Effector memory CD8-positive, alpha-beta T cell (primary cell): ENCODE data around the gene CCM2L.

Source experiments
- ATAC-seq: fragments of 150-1000 bp; cut with Tn5 transposase; replicated peaks from 2 replicates; pipeline ENCODE4 v1.10.0; 2021; ENCODE audit warnings: mild to moderate bottlenecking, moderate library complexity
- DNase-seq, 3 experiments: peaks; one replicate each; pipeline ENCODE4 v3.0.0; 2021
- H3K27ac Mint-ChIP-seq, 2 donors: one replicate each; pipeline ENCODE4 v1.8.0; 2022; ENCODE audit warnings: mild to moderate bottlenecking in 2 of 2, mixed read lengths in 2 of 2, moderate library complexity in 2 of 2
- H3K27me3 Mint-ChIP-seq, 2 donors: one replicate each; pipeline ENCODE4 v1.8.0; 2022; ENCODE audit warnings: mixed read lengths in 2 of 2
- H3K36me3 Mint-ChIP-seq: one replicate; pipeline ENCODE4 v1.8.0; 2022; ENCODE audit warnings: mild to moderate bottlenecking, moderate library complexity, mixed read lengths; ENCODE audit not compliant: insufficient read depth
- H3K4me1 Mint-ChIP-seq, 2 donors: one replicate each; pipeline ENCODE4 v1.8.0; 2022; ENCODE audit warnings: low read depth in 2 of 2, mixed read lengths in 2 of 2
- H3K4me3 Mint-ChIP-seq, 2 donors: one replicate each; pipeline ENCODE4 v1.8.0; 2022; ENCODE audit warnings: mild to moderate bottlenecking in 2 of 2, mixed read lengths in 2 of 2, moderate library complexity in 2 of 2
- H3K9me3 Mint-ChIP-seq, 2 donors: one replicate each; pipeline ENCODE4 v1.8.0; 2022; ENCODE audit warnings: mixed read lengths in 2 of 2

CCM2L gene

DNA sequence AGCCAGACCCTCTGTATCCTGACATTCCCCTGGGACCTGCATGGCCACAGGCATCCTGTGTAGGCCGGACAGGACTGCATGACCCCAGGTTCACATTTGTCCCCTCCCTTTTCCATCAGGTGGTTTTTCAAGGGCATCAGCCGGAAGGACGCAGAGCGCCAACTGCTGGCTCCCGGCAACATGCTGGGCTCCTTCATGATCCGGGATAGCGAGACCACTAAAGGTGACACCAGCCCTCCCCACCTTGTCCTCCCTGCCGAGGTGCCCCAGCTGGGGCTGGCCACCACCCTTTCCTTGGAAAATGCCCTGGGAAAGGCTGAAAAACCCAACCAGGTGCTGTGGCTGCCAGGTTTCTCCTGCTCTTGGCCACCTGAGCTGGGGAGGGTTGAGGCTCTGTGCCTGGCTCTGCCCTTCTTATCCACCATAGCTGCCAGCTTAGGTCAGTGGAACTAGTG is 69.4 kb downstream of the CCM2L start:
- H3K9me3 Mint-ChIP-seq: no peaks in the 10 kb centered on the region

DNA sequence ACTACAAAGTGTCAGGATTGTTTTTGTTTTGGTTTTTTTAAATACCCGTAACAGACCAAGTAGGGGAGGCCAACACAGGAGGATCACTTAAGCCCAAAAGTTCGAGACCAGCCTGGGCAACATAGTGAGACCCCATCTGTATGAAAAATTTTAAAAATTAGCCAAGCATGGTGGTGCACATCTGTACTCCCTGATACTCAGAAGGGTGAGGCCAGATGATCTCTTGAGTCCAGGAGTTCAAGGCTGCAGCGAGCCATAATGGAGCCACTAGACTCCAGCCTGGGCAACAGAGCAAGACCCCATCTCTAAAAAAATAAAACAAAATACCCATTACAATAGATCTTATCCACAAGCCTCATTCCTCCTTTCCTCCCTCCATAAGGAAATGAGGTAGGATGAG is 70.5 kb downstream of the CCM2L start:
- Mint-ChIP-seq H3K36me3 (no peaks in the 10 kb centered on the region), H3K27me3 (peaks cover 64 to 93% of the 10 kb centered on the region in 2 donors), H3K27ac (no peak overlapping the region), H3K9me3 (no peaks in the 10 kb centered on the region), H3K4me1 (no peaks in the 10 kb centered on the region), H3K4me3 (no peak overlapping the region)
- ATAC-seq (no peak), DNase-seq (no peak)

More for the DNA sequence above, 69.4 kb downstream of the CCM2L start:
- H3K4me1 Mint-ChIP-seq: no peaks in the 10 kb centered on the region
- no peaks in the 10 kb centered on the region for H3K36me3 Mint-ChIP-seq
- H3K27ac Mint-ChIP-seq: no peak overlapping the region
- DNase-seq (no peak), ATAC-seq (no peak)
- H3K27me3 Mint-ChIP-seq: peaks cover 64 to 96% of the 10 kb centered on the region in 2 donors
- no peak overlapping the region for H3K4me3 Mint-ChIP-seq
